Measurements from ENCODE around the gene SPTBN1. TPM values are rescaled to one million over a fixed set of nuclear protein-coding genes. Genes with fewer than 3 reads are reported as not detected.

SPTBN1 gene
- total and polyA plus RNA-seq, 2 of the 4 experiments (the other 2 are of a cell fraction) = 49.1 to 241 TPM

- H2AK9ac ChIP-seq (replicated peaks; ENCODE audit: low read depth, low read length, poor library complexity) = no peak overlapping the region
- H3K9ac ChIP-seq (ENCODE audit: low read depth, low read length) = no peak overlapping the region
- no peak for DNase-seq
- peaks cover 32% of the 10 kb centered on the region; the same call in 1 of the 2 replicates for H4K20me1 ChIP-seq (ENCODE audit: insufficient read depth, low read length)
- no peaks in the 10 kb centered on the region for H3K9me3 ChIP-seq (ENCODE audit: control insufficient read depth, insufficient read depth, low read length)
- H3K56ac ChIP-seq (ENCODE audit: extremely low read depth, insufficient read depth, low read length) = no peak overlapping the region
- no peaks in the 10 kb centered on the region for H3K36me3 ChIP-seq (ENCODE audit: control insufficient read depth, insufficient read depth, low read length)
- peak overlapping the region; percentile 24; the same call in 1 of the 2 replicates for H3K4ac ChIP-seq (ENCODE audit: low read depth, low read length)
- POLR2A ChIA-PET (ENCODE audit: unreplicated experiment) = no interaction called here
- no peak overlapping the region for H4K5ac ChIP-seq (ENCODE audit: low read depth, low read length)
- H2AFZ ChIP-seq (replicated peaks; ENCODE audit: low read length, poor library complexity) = no peak overlapping the region
- ATAC-seq (ENCODE audit: low read depth) = no peak
- peaks cover 13 to 68% of the 10 kb centered on the region in 2 experiments for H3K79me1 ChIP-seq (ENCODE audit: low read depth in 1 of 2, low read length in 2 of 2)
- 0 out of 2 replicates have a peak overlapping the region, but pooled peaks have one; percentile 38 for H2AK5ac ChIP-seq (ENCODE audit: low read depth, low read length)
- in situ Hi-C loops (cut with MboI; ENCODE audit: low sequenced_read_pairs) = no loop called here
- dilution Hi-C loops (cut with HindIII; ENCODE audit: low sequenced_read_pairs, unreplicated experiment) = no loop called here
- H3K23ac ChIP-seq (ENCODE audit: low read depth, low read length) = peak overlapping the region; percentile 55
- no peak overlapping the region for H3K4me3 ChIP-seq (ENCODE audit: insufficient read depth, low read depth, low read length)
- H4K8ac ChIP-seq (ENCODE audit: low read depth in 2 of 2, low read length in 2 of 2) = no peak overlapping the region
- H4K91ac ChIP-seq (ENCODE audit: insufficient read depth, low read depth, low read length) = no peak overlapping the region
- no peak overlapping the region for H2BK5ac ChIP-seq (ENCODE audit: low read depth, low read length, poor library complexity, severe bottlenecking)
- no peak overlapping the region for H3K14ac ChIP-seq (replicated peaks; ENCODE audit: low read depth, low read length)
- peaks cover 21% of the 10 kb centered on the region for H3K4me1 ChIP-seq (ENCODE audit: control insufficient read depth, insufficient read depth, low read length)
- H3K4me2 ChIP-seq (ENCODE audit: low read depth, low read length) = peak overlapping the region; percentile 89
- H3K9me1 ChIP-seq (ENCODE audit: insufficient read depth, low read length) = peaks cover 3% of the 10 kb centered on the region; the same call in 1 of the 2 replicates
- intact Hi-C loops (cut with micrococcal nuclease) = no loop called here
- CTCF ChIA-PET = interaction anchor here (0.9 kb wide), 1 partner anchor 32 kb away, joined by 3 read pairs; no protein-coding TSS in a partner anchor
- no peak overlapping the region for H3K27ac ChIP-seq (ENCODE audit: insufficient read depth, low read length)
- 0 out of 3 replicates have a peak overlapping the region, but pooled peaks have one; percentile 25 for H2BK15ac ChIP-seq (ENCODE audit: low read depth, low read length)
- BruUV-seq (replicated peaks) = no TSS peak
- no peak overlapping the region for H3K18ac ChIP-seq (ENCODE audit: low read depth, low read length)
- no peak for TF ChIP-seq MAZ (IDR thresholded peaks at IDR 0.05; ENCODE audit: borderline replicate concordance, low read depth, low read length)
- TF ChIP-seq RFX5 (IDR thresholded peaks at IDR 0.05; ENCODE audit: low read depth, low read length) = no peak
- no peak for TF ChIP-seq MXI1 (IDR thresholded peaks at IDR 0.05; ENCODE audit: borderline replicate concordance, low read depth, low read length)
- no peak for TF ChIP-seq FOS (IDR thresholded peaks at IDR 0.05; ENCODE audit: low read depth, low read length)
- 78% methylated on average over 1 of the region's 1 CpG; no CpG with 5 or more reads in 1 of the 2 experiments for WGBS, 2 experiments (ENCODE audit: extremely low coverage in 2 of 2, insufficient read length in 1 of 2)
- 0 out of 2 replicates have a peak overlapping the region, but pooled peaks have one; percentile 22 for H2BK120ac ChIP-seq (ENCODE audit: low read depth, low read length)
- no peak overlapping the region for H2BK20ac ChIP-seq (ENCODE audit: low read depth, low read length)
- no peaks in the 10 kb centered on the region for H3K27me3 ChIP-seq (ENCODE audit: control insufficient read depth, insufficient read depth, low read length)
Measured at GRCh38 chr2:54557211-54557600, 101.1 kb downstream of the SPTBN1 start.

Measured in IMR-90 (cell line).